Prostate gland (tissue), 2 donors: Measurements from ENCODE around the gene TBX18.

Source experiments
- POLR2AphosphoS5 ChIP-seq: sonication (generic); formaldehyde crosslinking; IDR thresholded peaks from one replicate; pipeline ENCODE4 v1.6.1; 2017; ENCODE audit warnings: antibody characterized with exemption
- TF ChIP-seq, protein P1 (sequence below), 4 experiments: fragments of 200-600 bp in 2 of 4; fragments of 450-650 bp in 2 of 4; sonication (generic) in 2 of 4; IDR thresholded peaks; 1 replicate in 3 of 4; 2 replicates in 1 of 4; pipeline ENCODE4 v1.5.1; 2016 to 2019; ENCODE audit warnings: antibody characterized with exemption in 4 of 4, mild to moderate bottlenecking in 2 of 4, moderate library complexity in 2 of 4

DNA sequence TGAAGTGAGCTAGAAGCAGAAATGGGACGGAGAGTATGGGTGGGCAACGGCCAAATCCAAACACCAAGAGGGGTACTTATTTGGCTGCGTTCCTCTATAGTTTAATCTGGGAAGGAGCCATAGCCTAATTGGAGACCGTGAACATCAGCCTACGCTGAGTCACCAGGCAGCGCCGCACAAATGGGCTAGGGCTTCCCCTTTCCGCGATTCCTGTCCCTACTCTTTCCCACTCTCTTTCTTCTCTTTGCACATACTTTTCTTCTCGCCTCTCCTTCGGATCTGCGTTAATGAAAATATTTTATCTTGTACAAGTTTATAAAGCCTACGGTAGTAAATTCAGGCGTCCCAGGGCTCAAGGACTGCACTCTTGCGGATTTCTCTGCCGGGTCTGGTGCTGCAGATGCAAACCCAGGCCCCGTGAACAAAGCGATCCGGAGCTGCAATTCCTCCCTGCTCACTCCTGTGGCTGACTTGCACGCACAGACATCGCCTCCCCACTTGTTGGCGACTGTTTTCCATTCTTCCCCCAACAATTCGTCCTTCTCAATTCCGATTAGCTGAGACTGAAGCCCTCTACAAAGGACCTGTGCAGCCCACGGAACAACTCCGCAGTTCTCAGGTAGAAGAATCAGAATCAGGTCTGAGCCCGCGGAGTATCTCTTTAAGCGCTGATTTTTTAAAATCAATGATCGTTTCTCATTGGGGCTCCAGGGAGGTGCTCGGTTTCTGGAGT lies 4.2 kb upstream of the TBX18 start:
- TF ChIP-seq, protein P1, sequence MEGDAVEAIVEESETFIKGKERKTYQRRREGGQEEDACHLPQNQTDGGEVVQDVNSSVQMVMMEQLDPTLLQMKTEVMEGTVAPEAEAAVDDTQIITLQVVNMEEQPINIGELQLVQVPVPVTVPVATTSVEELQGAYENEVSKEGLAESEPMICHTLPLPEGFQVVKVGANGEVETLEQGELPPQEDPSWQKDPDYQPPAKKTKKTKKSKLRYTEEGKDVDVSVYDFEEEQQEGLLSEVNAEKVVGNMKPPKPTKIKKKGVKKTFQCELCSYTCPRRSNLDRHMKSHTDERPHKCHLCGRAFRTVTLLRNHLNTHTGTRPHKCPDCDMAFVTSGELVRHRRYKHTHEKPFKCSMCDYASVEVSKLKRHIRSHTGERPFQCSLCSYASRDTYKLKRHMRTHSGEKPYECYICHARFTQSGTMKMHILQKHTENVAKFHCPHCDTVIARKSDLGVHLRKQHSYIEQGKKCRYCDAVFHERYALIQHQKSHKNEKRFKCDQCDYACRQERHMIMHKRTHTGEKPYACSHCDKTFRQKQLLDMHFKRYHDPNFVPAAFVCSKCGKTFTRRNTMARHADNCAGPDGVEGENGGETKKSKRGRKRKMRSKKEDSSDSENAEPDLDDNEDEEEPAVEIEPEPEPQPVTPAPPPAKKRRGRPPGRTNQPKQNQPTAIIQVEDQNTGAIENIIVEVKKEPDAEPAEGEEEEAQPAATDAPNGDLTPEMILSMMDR (IDR thresholded peaks at IDR 0.05), result no peak
- no peak for TF ChIP-seq POLR2AphosphoS5
